WTC11 (cell line): ENCODE results near the gene FBLN2. TPM values are rescaled to one million over a fixed set of nuclear protein-coding genes. Genes with fewer than 3 reads are reported as not detected.

ENCODE experiments used
- ATAC-seq: fragments of 200-7000 bp; cut with Tn5 transposase; 2 replicates; pipeline ENCODE4 v1.10.0; 2021; ENCODE audit warnings: mild to moderate bottlenecking, moderate library complexity
- CTCF ChIA-PET: fragments of 300-600 bp; sonication (Branson Sonifier 250); formaldehyde crosslinking; loops from one replicate; lab custom pipeline; 2021; ENCODE audit warnings: antibody characterized with exemption; lab: Charles Lee
- POLR2A ChIA-PET: fragments of 350-600 bp; sonication (Branson Sonifier 250); formaldehyde crosslinking; loops from one replicate; lab custom pipeline; 2021; ENCODE audit warnings: antibody characterized with exemption; lab: Charles Lee
- DNase-seq: peaks from one replicate; pipeline ENCODE4 v3.0.0; 2021; ENCODE audit warnings: low spot score
- H3K27ac Mint-ChIP-seq: 2 replicates; pipeline ENCODE4 v1.8.0; 2021; ENCODE audit warnings: mixed read lengths
- H3K27me3 Mint-ChIP-seq: 2 replicates; pipeline ENCODE4 v1.8.0; 2021; ENCODE audit warnings: low read depth, mild to moderate bottlenecking, moderate library complexity, mixed read lengths
- H3K36me3 Mint-ChIP-seq: 2 replicates; pipeline ENCODE4 v1.8.0; 2021; ENCODE audit warnings: mixed read lengths
- H3K4me1 Mint-ChIP-seq: 2 replicates; pipeline ENCODE4 v1.8.0; 2022; ENCODE audit warnings: mixed read lengths
- H3K4me3 Mint-ChIP-seq: 2 replicates; pipeline ENCODE4 v1.8.0; 2021; ENCODE audit warnings: mild to moderate bottlenecking, moderate library complexity, mixed read lengths
- H3K9me3 Mint-ChIP-seq: 2 replicates; pipeline ENCODE4 v1.8.0; 2021; ENCODE audit warnings: mixed read lengths
- E2F4 ChIP-seq: sonication (generic); formaldehyde crosslinking; IDR thresholded peaks from 2 replicates; pipeline ENCODE4 v1.8.1; 2022; ENCODE audit warnings: low read depth, mild to moderate bottlenecking, moderate library complexity, missing genetic modification reagents, borderline replicate concordance
- ESRRA ChIP-seq: sonication (generic); formaldehyde crosslinking; IDR thresholded peaks from 2 replicates; pipeline ENCODE4 v1.8.1; 2022; ENCODE audit warnings: mild to moderate bottlenecking, missing genetic modification reagents, borderline replicate concordance
- FOXP4 ChIP-seq: sonication (generic); formaldehyde crosslinking; IDR thresholded peaks from 2 replicates; pipeline ENCODE4 v1.8.0; 2022; ENCODE audit warnings: mild to moderate bottlenecking, missing genetic modification reagents
- IRF2 ChIP-seq: sonication (generic); formaldehyde crosslinking; IDR thresholded peaks from 2 replicates; pipeline ENCODE4 v1.8.0; 2022; ENCODE audit warnings: low read depth, missing genetic modification reagents, borderline replicate concordance
- JUN ChIP-seq: sonication (generic); formaldehyde crosslinking; IDR thresholded peaks from 2 replicates; pipeline ENCODE4 v1.8.0; 2023; ENCODE audit warnings: mild to moderate bottlenecking, missing genetic modification reagents
- NFE2L1 ChIP-seq: sonication (generic); formaldehyde crosslinking; IDR thresholded peaks from 2 replicates; pipeline ENCODE4 v1.8.1; 2023; ENCODE audit warnings: missing genetic modification reagents
- NFYB ChIP-seq: sonication (generic); formaldehyde crosslinking; conservative IDR thresholded peaks from 2 replicates; pipeline ENCODE4 v1.8.0; 2022; ENCODE audit warnings: low read depth, missing genetic modification reagents
- NR1H2 ChIP-seq: sonication (generic); formaldehyde crosslinking; IDR thresholded peaks from 2 replicates; pipeline ENCODE4 v1.9.0; 2021; ENCODE audit warnings: mild to moderate bottlenecking, moderate library complexity, missing genetic modification reagents
- NR2C2 ChIP-seq: sonication (generic); formaldehyde crosslinking; IDR thresholded peaks from 2 replicates; pipeline ENCODE4 v1.8.0; 2022; ENCODE audit warnings: mild to moderate bottlenecking, missing genetic modification reagents
- PRDM15 ChIP-seq: sonication (generic); formaldehyde crosslinking; IDR thresholded peaks from 2 replicates; pipeline ENCODE4 v1.8.0; 2022; ENCODE audit warnings: missing genetic modification reagents
- PRRX2 ChIP-seq: fragments of 250-450 bp; sonication (Bioruptor Pico); IDR thresholded peaks from 2 replicates; pipeline ENCODE4 v1.8.0; 2021; ENCODE audit warnings: mild to moderate bottlenecking
- SOX15 ChIP-seq: fragments of 250-450 bp; sonication (Bioruptor Pico); IDR thresholded peaks from 2 replicates; pipeline ENCODE4 v1.9.0; 2021; ENCODE audit warnings: mild to moderate bottlenecking
- ZBTB21 ChIP-seq: sonication (generic); formaldehyde crosslinking; IDR thresholded peaks from 2 replicates; pipeline ENCODE4 v1.8.1; 2023; ENCODE audit warnings: mild to moderate bottlenecking, missing genetic modification reagents, borderline replicate concordance
- ZNF121 ChIP-seq: sonication (generic); formaldehyde crosslinking; IDR thresholded peaks from 2 replicates; pipeline ENCODE4 v1.8.0; 2023; ENCODE audit warnings: missing genetic modification reagents
- ZNF232 ChIP-seq: sonication (generic); formaldehyde crosslinking; IDR thresholded peaks from 2 replicates; pipeline ENCODE4 v1.8.0; 2022; ENCODE audit warnings: mild to moderate bottlenecking, missing genetic modification reagents
- ZNF317 ChIP-seq: sonication (generic); formaldehyde crosslinking; IDR thresholded peaks from 2 replicates; pipeline ENCODE4 v1.8.1; 2023; ENCODE audit warnings: low read depth, mild to moderate bottlenecking, moderate library complexity, missing genetic modification reagents, borderline replicate concordance
- ZNF423 ChIP-seq: fragments of 250-450 bp; sonication (Bioruptor Pico); IDR thresholded peaks from 2 replicates; pipeline ENCODE4 v2.1.2; 2022; ENCODE audit warnings: mild to moderate bottlenecking, moderate library complexity
- total RNA-seq: library from RNA; stranded (reverse); gene quantifications from 3 replicates; pipeline ENCODE4 v1.2.3, GENCODE V29; 2021

The FBLN2 gene
- total RNA-seq, 1 experiment from 2014 or later = 20.7 TPM

GRCh38 chr3:13614607-13615006 lies 65.7 kb downstream of the FBLN2 start (continued):
- TF ChIP-seq PRDM15 (CRISPR knock-in tag) = no peak
- TF ChIP-seq E2F4 (CRISPR knock-in tag) = no peak
- TF ChIP-seq NFYB = no peak
- TF ChIP-seq JUN (CRISPR knock-in tag) = no peak

- CTCF ChIA-PET = no interaction called here
- Mint-ChIP-seq H3K27ac (no peak overlapping the region), H3K27me3 (no peaks in the 10 kb centered on the region; the same call in 1 of the 2 replicates), H3K4me1 (no peaks in the 10 kb centered on the region; the same call in 1 of the 2 replicates)
- DNase-seq = no peak
- POLR2A ChIA-PET = no interaction called here
- TF ChIP-seq ZNF121 (CRISPR knock-in tag) (no peak), ZNF317 (no peak), SOX15 (CRISPR knock-in tag) (no peak), NR1H2 (no peak)
- TF ChIP-seq, all 79 proteins: peak for 0
- peaks cover 20% of the 10 kb centered on the region for H3K9me3 Mint-ChIP-seq
- peaks cover 2% of the 10 kb centered on the region; the same call in 1 of the 2 replicates for H3K36me3 Mint-ChIP-seq
- ATAC-seq = no peak
- no peak overlapping the region for H3K4me3 Mint-ChIP-seq
Measured at GRCh38 chr3:13615019-13615528, 66.1 kb downstream of the FBLN2 start.

- ChIA-PET POLR2A (no interaction called here), CTCF (no interaction called here)
- no peak for DNase-seq
- Mint-ChIP-seq H3K27me3 (no peaks in the 10 kb centered on the region), H3K27ac (no peak overlapping the region), H3K4me1 (no peaks in the 10 kb centered on the region; the same call in 1 of the 2 replicates), H3K4me3 (no peak overlapping the region), H3K9me3 (peaks cover 20% of the 10 kb centered on the region), H3K36me3 (peaks cover 2% of the 10 kb centered on the region; the same call in 1 of the 2 replicates)
- TF ChIP-seq ZNF232 = no peak
- TF ChIP-seq ESRRA (CRISPR knock-in tag) = no peak
- no peak for TF ChIP-seq NR1H2
- no peak for TF ChIP-seq FOXP4 (CRISPR knock-in tag)
- TF ChIP-seq ZNF423 (CRISPR knock-in tag) = no peak
- no peak for TF ChIP-seq IRF2 (CRISPR knock-in tag)
- no peak for TF ChIP-seq NFE2L1 (CRISPR knock-in tag)
- TF ChIP-seq ZBTB21 = no peak
- no peak for TF ChIP-seq NR2C2 (CRISPR knock-in tag)
- no peak for TF ChIP-seq PRRX2 (CRISPR knock-in tag)
- no peak for ATAC-seq
Measured at GRCh38 chr3:13616359-13616758, 67.4 kb downstream of the FBLN2 start.
